ENCODE data around the gene NAA15.
"Not testable (repeated sequence)": the region's sequence is repeated elsewhere in the genome, so short reads cannot be mapped to it uniquely, and the experiment has no call there.

Gene NAA15

DNA sequence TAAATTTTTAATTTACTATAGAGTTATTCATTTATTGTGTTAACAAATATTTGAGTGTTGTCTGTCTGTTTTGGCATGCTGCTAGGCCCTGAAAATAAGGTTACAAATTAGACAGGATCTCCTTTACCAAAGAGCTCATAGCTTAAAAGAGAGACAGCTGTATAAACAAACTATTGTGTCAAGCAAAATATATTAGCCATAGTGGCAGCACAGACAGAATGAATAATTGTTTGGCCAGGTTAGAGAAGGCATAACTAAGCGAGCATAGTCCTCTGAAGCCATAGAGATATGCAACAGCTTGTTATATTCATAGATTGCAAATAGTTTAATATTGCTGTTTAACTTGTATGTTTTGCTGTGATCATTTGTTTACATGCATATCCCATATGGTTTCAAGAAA lies 67.7 kb downstream of the NAA15 start:
- DNase-seq = no peak

DNA sequence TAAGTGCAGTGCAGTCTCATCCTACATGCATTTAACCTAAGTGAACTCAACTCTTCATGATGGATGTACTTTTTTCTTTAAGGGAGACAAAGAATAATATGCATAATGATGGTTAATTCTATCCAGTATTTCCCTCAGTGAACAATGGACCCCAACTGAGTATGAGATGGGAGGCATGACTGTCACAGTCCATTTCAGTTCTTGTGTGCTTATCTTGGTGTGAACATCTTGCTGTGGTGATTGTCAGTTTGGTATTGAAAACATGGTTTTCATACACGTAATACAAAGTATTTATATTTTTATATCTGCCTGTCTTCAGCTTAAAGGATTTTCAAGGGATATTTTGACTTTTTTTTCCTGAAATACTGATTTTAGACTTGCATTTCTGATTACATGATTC lies 72.9 kb downstream of the NAA15 start:
- DNase-seq = no peak

DNA sequence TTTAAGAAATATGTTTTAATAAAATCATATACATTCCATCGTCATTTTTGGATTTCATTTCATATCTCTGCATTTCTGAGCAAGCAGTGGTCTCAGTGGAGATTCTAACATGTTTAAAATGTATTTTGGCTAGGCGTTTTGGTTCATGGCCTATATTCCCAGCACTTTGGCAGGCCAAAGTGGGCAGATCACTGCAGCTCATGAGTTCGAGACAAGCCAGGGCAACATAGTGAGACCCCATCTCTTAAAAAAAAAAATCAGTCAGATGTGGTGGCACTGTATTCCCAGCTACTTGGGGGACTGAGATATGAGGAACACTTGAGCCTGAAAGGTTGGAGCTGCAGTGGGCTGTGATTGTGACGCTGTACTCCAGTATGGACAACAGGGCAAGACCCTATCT lies 85.1 kb downstream of the NAA15 start:
- DNase-seq = no peak

DNA sequence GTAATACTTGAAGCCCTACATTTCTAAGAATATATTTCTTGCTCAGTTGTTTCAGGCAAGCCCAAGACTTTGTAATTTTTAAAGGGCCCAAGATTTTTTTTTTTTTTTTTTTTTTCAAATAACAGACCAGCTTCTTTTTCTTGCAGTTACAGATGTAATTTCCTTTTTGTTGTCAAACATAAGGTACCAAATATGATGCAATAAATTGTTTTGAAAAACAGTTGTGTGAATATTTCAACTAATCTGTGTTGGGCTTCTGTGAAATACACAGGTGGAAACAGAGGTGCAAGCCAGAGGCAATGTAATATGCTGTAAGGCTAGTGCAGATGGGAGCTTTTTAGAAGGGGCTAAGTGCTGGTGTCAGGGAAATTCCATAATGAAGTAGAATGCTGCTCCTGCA lies 87.8 kb downstream of the NAA15 start:
- no peak for DNase-seq

DNA sequence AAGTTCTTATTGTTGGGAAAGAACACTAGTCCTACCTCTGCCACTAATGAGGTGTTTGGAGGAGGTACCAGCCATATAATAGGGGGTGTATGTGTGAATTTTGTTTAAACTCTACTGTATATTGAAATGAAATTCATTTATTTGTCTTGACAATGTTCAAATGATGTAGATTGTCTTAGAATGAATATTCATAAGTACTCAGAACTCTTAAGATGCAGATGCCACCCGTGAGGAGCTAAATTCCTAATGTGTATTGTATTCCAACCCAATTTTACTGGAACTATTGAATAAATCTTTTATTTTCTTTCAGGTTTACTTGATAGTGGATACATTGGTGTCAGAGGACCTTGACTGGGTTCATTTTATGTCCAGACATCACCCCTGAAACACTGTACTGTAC lies 88.7 kb downstream of the NAA15 start:
- no peak for DNase-seq

DNA sequence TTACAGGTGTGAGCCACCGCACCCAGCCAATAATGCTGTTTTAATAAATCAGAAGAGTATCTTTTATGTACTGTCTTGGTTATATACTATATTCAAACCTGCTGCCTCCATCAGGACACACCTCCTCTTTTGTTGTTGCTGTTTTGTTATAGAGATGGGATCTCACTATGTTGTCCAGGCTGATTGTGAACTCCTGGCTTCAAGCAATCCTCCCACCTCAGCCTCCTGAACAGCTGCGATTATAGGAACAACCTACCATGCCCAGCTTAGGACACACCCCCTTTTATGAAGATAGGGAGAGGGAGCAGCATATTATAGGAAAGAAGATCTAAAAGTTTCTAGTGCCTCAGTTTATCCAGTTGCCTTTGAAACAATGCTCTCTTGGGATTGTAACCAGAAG lies 90.4 kb downstream of the NAA15 start:
- DNase-seq = no peak

DNA sequence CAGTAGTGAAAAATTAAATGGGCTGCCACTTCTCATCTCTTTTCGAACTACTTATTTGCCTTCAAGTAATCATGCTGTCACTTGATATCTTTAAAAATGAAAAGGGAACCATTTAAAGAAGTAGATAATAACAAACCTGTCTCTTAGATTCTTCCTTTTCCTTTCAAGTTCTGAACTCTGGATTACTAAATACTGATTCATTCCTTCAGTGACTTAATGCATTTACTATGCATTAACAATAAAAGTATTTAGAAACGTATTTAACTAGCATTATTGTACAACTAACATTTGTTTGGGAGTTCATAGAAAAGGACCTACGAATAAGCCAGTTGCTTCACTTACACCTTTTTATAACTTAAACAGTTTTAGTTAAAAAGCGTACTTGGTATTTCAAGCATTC lies 91.5 kb downstream of the NAA15 start:
- DNase-seq = no peak

DNA sequence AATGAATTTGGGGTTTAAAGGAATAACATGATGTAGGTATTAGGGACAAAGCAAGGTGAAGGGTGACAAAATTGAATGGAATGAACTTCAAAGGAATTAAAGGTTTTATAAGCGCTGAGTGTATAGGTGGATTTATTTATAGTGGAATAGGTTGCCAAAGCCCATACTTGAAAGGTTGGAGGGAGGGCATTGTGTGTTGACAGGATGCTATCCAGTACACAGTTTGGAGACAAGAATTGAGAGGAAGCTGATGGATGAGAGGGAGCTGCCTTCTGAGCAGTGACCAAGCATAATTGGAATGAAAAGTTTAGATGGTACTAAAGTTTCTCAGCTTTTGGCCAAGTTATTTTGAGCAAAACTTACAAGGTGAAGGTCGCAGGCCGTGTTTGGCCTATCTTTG lies 100.1 kb downstream of the NAA15 start:
- no peak for DNase-seq

DNA sequence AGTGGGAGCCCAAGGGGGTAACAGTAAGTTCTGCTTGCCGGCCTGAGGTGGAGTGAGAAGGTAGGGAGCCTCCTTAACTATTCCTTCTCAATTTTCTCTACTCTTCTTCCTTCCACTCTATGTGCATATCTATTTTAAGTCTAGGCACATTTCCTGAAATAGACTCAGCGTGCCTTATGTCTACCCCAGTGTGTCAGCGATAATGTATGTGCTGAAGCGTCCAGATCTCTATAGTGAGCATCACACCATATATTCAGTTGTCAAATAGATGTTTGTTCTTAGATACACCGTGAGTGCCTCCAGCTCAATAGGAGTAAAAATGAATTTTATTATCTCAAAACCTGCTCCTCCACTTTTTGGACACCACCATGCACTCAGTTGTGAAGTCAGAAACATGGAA lies 101.1 kb downstream of the NAA15 start:
- no peak for DNase-seq

DNA sequence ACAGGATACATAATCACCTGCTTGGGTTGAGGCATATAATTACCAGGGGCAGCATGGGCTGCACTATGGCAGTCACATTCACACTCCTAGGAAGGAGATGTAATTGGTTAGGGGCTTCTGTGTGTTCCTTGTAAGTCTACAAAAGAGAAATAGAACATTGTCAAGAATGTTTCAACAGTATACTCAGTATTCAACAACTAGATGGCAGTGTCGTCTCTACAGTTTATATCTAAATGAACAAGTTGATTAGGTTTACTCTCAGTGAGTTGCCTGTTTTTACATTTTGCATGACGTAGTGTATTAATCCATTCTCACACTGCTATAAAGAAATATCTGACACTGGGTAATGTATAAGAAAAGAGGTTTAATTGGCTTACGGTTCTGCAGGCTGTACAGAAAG lies 102.2 kb downstream of the NAA15 start:
- DNase-seq = no peak

DNA sequence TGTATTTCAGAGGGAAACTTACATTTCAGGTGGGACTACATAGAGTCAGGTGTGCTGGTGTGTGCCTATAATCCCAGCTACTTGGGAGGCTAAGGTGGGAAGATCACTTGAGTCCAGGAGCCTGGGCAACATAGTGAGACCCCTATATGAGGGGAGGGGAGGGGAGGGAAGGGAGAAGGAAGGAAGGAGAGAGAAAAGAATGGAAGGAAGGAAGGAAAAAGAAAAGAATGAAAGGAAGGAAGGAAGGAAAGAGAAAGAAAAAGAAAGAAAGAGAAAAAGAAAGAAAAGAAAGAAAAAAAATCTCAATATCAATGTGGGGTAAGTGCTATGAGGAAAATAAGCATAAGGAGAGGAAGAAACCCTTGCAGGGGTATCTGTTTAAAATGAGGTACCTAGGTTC lies 109.0 kb downstream of the NAA15 start:
- DNase-seq = no peak

DNA sequence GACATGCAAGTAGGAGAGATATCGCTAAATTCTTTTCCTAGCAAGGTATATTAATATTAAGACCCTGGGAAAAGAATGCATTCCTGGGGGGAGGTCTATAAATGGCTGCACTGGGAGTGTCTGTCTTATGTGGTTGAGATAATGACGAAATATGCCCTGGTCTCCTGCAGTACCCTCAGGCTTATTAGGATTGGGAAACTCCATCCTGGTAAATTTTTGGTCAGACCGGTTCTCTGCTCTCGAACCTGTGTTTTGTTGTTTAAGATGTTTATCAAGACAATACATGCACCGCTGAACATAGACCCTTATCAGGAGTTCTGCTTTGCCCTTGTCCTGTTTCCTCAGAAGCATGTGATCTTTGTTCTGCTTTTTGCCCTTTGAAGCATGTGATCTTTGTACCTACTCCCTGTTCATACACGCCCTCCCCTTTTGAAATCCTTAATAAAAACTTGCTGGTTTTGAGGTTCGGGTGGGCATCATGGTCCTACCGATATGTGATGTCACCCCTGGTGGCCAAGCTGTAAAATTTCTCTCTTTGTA lies 113.4 kb downstream of the NAA15 start:
- not testable (repeated sequence) for DNase-seq

DNA sequence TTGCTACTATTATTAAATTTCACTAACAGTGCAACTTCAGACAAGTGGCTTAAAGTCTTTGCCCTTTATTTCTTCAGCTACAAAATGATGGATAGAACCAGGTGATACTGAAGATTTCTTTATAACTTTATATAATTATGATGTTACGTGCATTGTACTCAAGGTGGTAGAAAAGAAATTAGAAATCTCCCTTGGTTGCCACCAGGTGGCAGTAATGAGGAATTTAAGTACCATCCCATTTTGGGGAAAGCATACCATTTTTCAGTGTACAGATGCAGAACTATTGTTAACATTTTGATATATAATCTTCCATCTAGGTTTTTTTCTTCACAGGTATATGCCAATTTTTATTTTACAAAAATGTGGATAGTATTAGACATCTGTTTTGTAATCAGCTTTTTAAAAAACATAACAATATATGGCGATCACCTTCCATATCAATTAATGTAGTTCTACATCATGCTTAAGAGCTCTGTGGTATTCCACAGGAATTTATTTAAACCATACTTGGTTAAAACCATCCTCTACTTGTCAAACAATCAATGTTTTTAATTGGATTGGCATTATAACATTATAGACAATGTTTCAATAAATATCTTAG lies 114.9 kb downstream of the NAA15 start:
- peak; percentile 46 for DNase-seq

DNA sequence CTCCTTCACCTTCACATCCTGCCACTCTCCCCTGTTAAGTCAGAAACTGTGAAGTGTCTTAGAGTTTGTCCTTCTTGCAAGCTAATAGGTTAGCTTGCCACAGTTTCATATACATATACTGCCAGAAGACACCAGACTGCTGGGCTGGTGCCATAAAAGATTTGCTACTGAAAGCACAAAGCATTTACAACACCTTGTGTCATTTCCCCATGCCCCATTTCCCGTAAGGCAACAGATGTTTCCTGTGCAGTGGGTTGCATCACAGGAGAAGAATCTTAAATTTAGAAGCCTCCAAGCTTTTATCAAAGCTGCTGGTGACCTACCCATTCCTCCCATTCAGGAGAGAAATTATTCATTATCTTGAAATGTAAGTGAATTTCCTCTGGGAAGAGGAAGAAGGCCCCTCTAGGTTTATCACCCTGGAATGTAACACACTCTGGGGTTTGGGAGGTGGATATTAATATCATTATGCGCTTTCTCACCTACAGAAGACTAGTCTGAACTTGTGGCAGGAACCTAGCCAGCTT lies 118.1 kb downstream of the NAA15 start:
- DNase-seq = peak; percentile 62

DNA sequence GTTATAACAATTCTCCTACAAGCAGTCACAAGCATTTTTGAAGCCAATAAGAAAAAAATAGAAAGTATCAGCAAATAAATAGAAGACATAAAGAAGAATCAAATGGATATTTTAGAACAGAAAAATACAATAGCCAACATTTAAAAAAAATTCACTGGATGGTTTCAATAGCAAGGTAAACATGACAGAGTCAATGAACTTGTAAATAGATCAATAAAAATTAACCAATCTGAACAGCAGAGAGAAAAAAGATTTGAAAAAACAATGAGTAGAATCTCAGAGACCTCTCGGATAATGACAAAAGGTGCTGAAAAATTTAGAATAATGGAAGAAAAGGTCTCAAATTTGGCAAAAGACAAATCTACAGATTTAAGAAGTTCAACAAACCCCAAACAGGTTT lies 119.3 kb downstream of the NAA15 start:
- no peak for DNase-seq

DNA sequence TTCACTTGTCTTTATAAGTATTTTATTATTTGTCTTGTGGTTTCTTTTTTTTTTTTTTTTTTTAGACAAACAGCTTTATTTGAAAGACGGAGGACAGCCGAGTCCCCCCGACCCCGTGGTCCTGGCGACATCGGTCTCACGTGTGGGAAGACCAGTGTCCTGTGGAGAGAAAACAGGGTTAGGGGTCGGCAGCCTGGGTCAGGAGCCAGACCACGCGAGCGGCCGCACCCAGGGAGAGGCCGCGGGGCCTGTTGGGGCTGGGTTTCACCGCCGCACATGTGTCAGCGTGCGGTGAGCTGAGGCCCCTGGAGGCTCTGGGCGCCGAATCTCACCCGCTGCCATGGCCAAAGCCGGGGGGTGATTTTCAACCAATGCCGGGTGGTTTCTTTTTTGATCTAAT lies 134.8 kb downstream of the NAA15 start:
- DNase-seq = no peak

DNA sequence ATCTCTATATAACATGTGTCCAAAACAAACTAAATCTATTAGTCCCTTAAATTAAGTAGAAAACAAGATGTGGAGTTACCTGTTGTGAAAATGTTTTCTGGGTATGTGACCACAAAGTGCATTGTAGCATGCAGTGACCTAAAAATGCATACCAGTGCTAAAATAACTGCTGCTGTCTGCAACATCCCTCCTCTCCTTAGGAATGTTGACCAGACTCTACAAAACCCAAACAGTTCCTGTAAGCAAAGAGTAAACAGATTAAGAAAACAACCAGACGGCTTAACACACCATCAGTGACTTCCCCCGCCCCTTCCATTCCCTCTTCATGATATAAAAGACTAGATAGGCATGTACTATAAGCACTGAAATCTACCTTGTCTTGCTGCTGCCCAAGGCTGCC lies 136.8 kb downstream of the NAA15 start:
- no peak for DNase-seq

DNA sequence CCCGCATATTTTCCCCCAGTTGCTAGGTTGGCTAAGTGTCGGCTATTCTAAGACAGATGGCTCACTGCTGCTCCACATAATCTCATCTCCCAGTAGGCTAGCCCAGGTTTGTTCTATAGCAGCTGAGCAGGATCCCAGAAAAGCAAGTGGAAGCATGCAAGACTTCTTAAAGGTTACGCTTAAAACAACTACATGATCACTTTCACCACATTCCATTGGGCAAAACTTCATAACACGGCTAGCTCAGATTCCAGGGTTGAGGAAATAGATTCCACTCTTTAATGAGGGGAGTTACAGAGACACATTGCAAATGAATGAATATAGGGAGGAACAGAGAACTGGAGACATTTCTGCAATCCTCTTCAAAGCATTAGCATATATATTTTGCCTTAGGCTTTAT lies 139.7 kb downstream of the NAA15 start:
- no peak for DNase-seq

DNA sequence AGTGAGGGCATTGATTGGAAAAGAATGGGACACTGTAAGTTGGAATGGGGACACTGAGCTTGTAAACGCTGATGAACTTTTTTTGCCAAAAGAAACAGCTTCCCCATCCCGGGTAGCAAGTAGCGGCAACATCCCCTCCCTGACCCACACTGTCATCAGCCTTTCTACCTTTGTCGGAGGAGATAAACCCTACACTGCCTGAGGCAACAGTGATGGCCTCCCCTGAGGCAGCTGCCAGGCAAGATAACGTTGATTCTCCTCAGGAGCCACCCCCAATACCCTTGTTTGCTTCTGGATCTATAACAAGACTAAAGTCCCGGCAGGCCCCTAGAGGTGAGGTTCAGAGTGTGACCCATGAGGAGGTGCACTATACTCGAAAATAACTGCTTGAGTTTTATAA lies 142.4 kb downstream of the NAA15 start:
- DNase-seq = no peak

DNA sequence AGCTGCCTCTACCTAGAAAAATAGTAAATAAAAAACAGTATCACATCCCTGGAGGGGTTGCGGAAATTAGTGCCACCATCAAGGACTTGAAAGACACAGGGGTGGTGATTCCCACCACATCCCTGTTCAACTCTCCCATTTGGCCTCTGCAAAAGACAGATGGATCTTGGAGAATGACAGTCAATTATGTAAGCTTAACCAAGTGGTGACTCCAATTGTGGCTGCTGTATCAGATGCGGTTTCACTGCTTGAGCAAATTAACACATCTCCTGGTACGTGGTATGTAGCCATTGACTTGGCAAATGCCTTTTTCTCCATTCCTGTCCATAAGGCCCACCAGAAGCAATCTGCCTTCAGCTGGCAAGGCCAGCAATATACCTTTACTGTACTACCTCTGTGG lies 143.6 kb downstream of the NAA15 start:
- DNase-seq = not testable (repeated sequence)

DNA sequence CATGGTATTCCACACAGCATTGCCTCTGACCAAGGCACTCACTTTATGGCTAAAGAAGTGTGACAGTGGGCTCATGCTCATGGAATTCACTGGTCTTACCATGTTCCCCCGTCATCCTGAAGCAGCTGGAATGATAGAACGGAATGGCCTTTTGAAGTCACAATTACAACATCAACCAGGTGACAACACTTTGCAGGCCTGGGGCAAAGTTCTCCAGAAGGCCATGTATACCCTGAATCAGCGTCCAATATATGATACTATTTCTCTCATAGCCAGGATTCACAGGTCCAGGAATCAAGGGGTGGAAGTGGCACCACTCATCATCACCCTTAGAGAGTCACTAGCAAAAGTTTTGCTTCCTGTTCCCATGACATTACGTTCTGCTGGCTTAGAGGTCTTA lies 145.8 kb downstream of the NAA15 start:
- not testable (repeated sequence) for DNase-seq

DNA sequence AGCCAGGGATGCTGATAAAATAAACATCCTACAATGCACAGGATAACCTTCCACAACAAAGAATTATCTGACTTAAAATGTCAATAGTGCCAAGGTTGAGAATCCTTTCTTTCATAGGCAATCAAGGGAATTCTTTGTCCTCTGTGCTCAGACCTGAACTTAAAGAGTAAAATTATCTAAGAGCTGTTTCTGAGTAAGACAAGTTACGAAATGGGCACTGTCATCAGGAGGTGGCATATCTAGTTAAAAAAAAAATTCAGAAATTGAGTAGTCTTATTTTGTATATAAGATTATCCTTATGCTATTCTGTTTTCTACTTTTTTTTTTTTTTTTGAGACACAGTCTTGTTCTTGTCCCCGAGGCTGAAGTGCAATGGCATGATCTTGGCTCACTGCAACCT lies 149.3 kb downstream of the NAA15 start:
- DNase-seq = no peak

DNA sequence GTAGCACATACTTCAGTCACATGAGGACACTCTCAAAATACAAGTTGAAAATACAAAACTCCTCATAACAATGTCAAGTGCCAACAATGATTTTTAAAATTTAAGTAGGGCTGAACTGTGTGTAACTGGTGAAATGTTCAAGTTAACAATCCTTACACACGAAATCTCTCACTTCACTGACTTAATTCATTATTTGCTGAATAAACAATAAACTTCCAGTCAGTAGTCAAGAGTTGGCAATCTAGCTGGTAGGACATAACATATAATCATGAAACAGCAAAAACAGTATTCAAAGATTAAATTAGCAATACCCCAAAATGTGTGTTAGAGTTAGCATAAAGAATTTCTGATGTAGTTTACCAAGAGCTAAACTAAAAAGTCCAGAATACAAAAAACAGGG lies 150.7 kb downstream of the NAA15 start:
- no peak for DNase-seq

DNA sequence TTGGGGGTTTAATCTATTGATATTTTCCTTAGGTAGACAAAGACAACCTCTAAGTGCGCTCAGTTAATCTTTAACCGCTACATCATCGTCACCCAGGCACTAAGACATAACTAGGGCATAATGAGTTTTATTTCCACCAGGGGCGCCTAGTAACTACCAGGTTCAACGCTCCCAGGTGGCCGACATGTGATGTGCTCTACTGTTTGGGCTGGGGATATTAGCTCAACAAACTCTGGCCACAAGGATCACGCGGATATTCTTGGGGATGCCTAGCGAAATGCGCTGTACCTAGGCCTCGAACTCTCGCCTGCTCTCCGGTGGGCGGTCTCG lies 151.7 kb downstream of the NAA15 start:
- DNase-seq = no peak

DNA sequence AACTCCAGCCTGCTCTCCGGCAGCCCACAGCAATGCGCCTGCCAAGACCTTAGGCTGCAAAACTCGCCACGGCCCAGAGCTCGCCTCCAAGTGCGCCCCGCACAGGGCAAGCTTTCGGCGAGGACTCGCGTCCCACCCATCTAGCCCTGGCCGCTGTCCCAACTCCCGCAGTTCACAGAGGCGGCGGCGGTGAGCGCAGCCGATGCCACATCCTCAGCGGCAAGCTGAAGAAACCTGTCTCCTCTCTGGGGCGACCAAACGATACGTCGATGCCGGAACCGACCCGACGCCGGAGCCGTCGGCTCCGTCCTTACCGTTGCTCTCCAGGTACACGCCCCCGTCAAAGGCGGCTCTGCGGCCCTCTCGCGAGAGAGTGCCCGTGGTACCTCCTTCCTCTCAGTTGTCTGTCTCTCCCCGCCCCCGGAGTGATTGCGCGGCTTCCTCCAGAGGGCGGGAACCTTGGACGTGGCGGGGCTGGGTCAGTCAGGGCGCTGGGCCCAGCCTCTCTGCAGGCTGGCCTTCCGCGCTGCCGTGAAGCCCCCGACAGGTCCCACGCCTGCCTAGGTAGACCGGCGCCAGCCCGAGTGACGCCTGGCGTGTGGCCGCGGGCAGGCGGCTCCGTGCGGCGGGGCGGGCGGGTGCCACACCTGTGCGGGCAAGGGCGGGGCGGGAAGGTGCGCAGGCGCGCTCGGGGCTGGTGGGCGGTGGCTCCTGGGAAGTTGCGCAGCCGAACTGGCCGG lies 152.2 kb downstream of the NAA15 start:
- peak; percentile 99 for DNase-seq

Data from inflammatory macrophage treated with lipopolysaccharide for 4 hours (primary cell).